HG03378 (cell line): ENCODE results near the gene SPOCK1.

Experiments used
- ATAC-seq: cut with Tn5 transposase; IDR thresholded peaks from one replicate; pipeline ENCODE4 v1.9.1; 2021; ENCODE audit warnings: mild to moderate bottlenecking, moderate library complexity; ENCODE audit not compliant: unreplicated experiment

SPOCK1 gene

GRCh38 chr5:137446615-137447014 lies 52.5 kb downstream of the SPOCK1 start:
- ATAC-seq: no peak

DNA sequence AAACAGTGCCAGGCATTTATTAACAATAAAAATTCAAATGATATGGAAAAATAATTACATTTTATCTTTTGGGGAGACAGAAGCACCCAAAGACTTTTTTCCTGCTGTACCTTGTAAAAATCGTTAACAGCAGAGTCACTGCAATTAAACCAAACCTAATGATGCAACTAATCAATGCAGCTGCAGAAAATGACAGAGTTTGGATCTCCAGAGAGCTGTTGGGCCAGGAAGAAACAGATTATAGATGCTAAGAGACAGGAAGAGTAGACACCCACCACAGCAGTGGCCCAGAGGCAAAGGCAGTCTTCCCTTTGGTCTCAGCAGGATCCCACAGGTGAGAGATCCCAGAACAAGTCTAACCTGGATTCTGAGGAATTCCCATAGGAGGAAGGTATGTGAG lies 53.0 kb downstream of the SPOCK1 start:
- no peak for ATAC-seq

DNA sequence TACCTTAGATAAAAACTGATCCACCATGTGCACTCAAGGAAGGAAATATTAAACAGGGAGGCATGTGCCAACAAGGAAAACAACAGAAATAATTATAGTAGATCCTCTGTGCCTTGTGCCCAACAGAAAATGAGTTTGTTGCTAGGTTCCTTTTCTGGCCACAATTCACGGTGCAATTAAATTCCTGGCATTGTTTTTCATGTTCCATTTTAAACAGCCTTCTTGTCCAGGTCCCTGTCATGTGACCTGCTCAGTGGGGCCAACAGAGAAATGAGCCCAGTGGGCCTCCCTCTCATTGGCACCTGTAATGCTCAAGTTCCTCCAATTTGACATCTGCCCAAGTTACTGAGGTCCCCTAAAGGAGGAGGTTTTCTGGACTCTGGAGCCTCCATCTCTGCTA lies 56.5 kb downstream of the SPOCK1 start:
- ATAC-seq: no peak

DNA sequence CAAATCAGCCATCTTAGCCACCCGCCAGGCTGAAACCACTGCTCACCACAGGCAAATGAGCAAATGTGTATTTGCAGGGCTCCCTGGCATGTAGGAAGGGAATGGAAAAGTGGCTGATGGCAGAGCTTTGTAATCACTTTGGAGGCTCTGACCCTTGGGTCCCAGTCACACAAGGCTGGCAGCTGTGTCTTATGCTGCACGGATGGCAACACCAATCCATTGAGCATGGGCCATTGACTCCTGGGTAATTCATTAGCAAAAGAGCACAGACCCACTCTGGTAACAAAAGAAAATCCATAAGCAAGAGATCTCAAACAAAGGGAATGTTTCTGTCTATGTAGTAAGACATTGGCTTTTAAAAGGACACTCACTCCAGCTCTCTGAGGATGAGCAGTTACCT lies 57.6 kb downstream of the SPOCK1 start:
- no peak for ATAC-seq

GRCh38 chr5:137440795-137441194 lies 58.3 kb downstream of the SPOCK1 start:
- no peak for ATAC-seq

DNA sequence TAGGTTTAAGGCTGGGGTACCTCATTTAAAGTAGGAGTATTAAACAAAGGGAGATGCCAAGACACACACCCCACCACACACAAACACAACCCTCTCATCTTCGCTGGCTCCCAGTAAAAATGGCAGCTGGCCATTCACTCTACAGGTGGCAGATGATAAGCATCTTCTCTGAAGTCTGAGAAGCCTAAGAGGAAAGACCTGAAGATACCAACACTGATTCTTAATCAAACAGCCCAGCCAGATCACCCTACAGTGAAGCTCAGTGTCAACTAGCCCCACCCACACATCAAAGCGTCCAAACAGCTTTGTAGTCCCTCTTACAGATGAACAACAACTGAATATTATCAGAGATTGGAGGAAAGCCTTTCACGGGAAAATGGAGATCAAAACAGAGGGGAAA lies 59.5 kb downstream of the SPOCK1 start:
- no peak for ATAC-seq

GRCh38 chr5:137438932-137439331 lies 60.2 kb downstream of the SPOCK1 start:
- ATAC-seq: no peak

DNA sequence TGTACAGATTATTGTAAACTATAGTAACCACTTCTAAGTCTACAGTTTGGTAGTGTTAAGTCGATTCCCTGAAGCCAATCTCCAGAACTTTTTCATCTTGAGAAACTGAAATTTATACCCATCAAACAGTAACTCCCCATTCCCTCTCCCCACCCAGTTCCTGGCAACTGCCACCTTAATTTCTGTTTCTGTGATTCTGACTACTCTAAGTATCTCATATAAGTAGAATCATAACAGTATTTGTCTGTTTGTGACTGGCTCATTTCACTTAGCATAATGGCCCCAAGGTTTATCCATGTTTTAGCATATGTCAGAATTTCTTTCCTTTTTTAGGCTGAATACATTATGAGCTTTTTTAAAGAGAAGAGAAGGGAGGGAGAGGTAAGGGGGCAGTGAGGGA lies 61.4 kb downstream of the SPOCK1 start:
- ATAC-seq: no peak

GRCh38 chr5:137433539-137433938 lies 65.6 kb downstream of the SPOCK1 start:
- no peak for ATAC-seq

DNA sequence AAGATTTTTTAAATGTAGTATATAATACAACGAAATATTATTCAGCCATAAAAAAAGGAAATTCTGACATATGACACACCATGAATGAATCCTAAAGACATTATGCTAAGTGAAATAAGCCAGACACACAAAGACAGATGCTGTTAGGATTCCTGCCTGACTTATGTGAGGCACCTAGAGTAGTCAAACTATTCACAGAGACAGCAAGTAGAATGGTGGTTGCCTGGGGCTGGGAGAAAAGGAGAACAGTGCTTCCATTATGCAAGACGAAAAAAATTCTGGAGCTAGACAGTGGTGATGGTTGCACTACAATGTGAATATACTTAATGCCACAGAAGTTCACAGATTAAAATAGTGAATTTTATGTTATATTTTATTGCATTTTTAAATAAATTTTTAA lies 66.8 kb downstream of the SPOCK1 start:
- no peak for ATAC-seq

DNA sequence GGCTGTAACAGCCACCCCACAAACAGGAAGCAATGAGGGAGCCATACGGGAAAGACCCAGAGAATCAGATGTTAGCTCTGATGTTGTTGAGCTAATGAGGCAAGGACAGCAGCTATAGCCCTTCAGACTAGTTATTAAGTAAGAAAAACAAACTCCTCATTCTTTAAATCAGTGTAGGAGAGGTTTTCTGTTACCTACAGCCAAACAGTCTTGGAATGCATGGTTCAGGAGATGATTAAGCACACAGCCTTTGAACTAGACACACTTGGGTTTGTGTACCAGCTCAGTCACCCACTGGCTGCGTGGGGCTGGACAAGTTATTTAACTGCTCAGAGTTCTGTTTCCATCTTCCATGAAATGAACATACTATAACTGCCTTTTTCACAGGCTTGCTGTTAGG lies 68.1 kb downstream of the SPOCK1 start:
- no peak for ATAC-seq

GRCh38 chr5:137415231-137415681 lies 83.9 kb downstream of the SPOCK1 start:
- ATAC-seq: no peak

GRCh38 chr5:137414112-137414755 lies 84.9 kb downstream of the SPOCK1 start:
- ATAC-seq: no peak

DNA sequence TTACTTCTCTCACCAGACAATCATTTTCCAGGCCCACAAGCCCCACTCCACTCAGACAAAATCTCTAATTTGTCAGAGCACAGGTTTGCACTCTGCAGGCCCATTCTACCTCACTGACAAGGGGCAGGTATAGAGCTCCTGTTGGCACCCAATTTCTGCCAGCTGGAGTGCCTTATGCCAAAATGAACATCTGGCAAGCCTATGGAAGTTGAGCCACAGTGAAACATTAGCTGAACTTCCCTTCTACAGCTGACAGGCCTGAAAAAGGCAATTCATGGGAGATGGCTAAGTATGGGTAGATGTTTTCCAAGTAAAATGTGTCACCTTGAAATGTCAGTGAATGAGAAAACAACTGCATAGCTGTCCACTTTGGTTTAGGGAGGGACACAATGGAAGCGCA lies 87.0 kb downstream of the SPOCK1 start:
- ATAC-seq: no peak

GRCh38 chr5:137410234-137411010 lies 88.7 kb downstream of the SPOCK1 start:
- ATAC-seq: no peak

DNA sequence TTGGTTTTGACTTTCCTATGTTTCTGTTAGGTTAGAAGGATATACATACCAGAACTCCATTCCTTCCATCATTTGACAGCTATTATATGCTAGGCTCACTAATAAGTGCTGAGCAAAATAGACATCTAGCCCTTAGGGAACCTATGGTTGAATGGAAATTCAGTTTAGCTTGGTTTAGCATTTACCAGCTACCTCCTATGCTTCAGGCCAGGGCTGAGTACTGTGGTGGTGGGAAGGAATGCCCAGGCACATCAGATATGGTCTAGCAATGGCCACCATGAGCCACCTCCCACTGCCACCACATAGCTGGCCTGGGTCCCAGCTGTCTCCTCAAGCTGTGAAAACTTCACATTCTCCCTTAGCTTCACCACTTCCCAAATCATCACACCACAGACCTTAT lies 89.4 kb downstream of the SPOCK1 start:
- ATAC-seq: no peak

GRCh38 chr5:137407090-137407489 lies 92.0 kb downstream of the SPOCK1 start:
- no peak for ATAC-seq

- no peak for ATAC-seq
These were observed 93.7 kb downstream of the SPOCK1 start for GRCh38 chr5:137405393-137405792.

GRCh38 chr5:137403869-137404268 lies 95.3 kb downstream of the SPOCK1 start:
- no peak for ATAC-seq

DNA sequence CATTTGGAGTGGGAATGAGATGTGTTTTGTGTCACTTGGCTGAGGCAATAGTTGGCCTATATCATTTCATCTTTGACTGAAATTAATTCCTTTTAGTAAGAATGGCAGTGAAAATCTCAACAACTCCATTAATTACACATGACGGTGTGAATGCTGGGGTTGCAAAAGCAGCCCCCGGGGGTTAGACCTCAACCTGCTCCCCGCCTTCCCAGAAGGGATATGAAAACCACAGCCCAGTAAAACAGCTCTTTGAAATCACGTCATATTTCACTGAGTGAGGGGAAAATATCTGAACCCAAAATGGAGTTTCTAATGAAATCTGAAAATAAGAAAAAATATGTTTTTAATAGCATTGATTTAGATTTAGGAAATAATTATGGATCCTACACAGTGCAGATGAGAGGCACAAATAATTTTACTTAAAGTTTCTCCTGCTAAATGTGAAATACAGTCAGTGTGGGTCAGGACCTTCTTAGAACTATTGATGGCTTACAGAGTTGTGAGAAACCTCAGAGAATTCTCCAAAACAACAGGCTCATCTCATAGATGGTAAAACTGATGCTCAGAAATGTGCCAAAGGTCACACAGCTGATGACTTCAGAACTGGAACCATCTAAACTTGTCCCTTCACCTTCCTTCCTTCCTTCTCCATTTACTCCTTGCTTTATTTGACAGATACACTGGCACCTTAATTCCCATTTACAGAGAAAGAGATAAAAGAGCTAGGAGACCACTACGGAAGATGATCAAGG lies 96.5 kb downstream of the SPOCK1 start:
- no peak for ATAC-seq

GRCh38 chr5:137401946-137402345 lies 97.2 kb downstream of the SPOCK1 start:
- no peak for ATAC-seq

- ATAC-seq: no peak
These were observed 98.6 kb downstream of the SPOCK1 start for GRCh38 chr5:137400571-137400970.
